CD14-positive monocyte (primary cell): ENCODE measurements around the gene BBS5. TPM values are rescaled to one million over a fixed set of nuclear protein-coding genes. Genes with fewer than 3 reads are reported as not detected.
"Not testable (repeated sequence)": the region's sequence is repeated elsewhere in the genome, so short reads cannot be mapped to it uniquely, and the experiment has no call there.

ENCODE experiments used
- DNase-seq, 3 donors: peaks; one replicate each; pipeline ENCODE4 v3.0.0-alpha.2; 2011 to 2022
- H2AFZ ChIP-seq: 2 replicates; pipeline ENCODE4 v1.6.0; 2012; ENCODE audit warnings: mild to moderate bottlenecking, low read depth, low read length, inconsistent platforms; ENCODE audit not compliant: insufficient read depth, poor library complexity, severe bottlenecking
- H3K27ac ChIP-seq, 2 donors: 1 replicate in 1 of 2; 2 replicates in 1 of 2; pipeline ENCODE4 v1.5.1; 2012 to 2013; ENCODE audit warnings: low read length in 2 of 2, control low read depth in 1 of 2, inconsistent platforms in 1 of 2, low read depth in 1 of 2, mild to moderate bottlenecking in 1 of 2
- H3K27me3 ChIP-seq, 2 donors: one replicate each; pipeline versions ENCODE4 v1.6.0 to v1.6.1; 2011 to 2013; ENCODE audit warnings: low read length in 2 of 2; ENCODE audit not compliant: control insufficient read depth in 2 of 2, insufficient read depth in 2 of 2
- H3K36me3 ChIP-seq, 2 donors: replicated peaks in 1 of 2; 1 replicate in 1 of 2; 2 replicates in 1 of 2; pipeline versions ENCODE4 v1.5.1 to v1.6.1; 2012 to 2013; ENCODE audit warnings: low read length in 2 of 2, control low read depth in 1 of 2, inconsistent platforms in 1 of 2, mild to moderate bottlenecking in 1 of 2; ENCODE audit not compliant: insufficient read depth in 2 of 2, control insufficient read depth in 1 of 2
- H3K4me1 ChIP-seq, 2 donors: 1 replicate in 1 of 2; 2 replicates in 1 of 2; pipeline versions ENCODE4 v1.5.1 to v1.6.1; 2012 to 2013; ENCODE audit warnings: low read length in 2 of 2, control low read depth in 1 of 2, inconsistent platforms in 1 of 2, mild to moderate bottlenecking in 1 of 2, moderate library complexity in 1 of 2; ENCODE audit not compliant: insufficient read depth in 2 of 2, control insufficient read depth in 1 of 2
- H3K4me2 ChIP-seq: replicated peaks from 2 replicates; pipeline ENCODE3; 2012; ENCODE audit warnings: low read length, moderate library complexity, mild to moderate bottlenecking; ENCODE audit not compliant: poor library complexity, severe bottlenecking; ENCODE audit errors: extremely low read depth
- H3K4me3 ChIP-seq, 3 experiments: fragments of 200-600 bp in 1 of 3; sonication (generic) in 1 of 3; replicated peaks in 1 of 3; 1 replicate in 2 of 3; 2 replicates in 1 of 3; pipeline ENCODE4 v1.5.1; 2011 to 2013; ENCODE audit warnings: low read length in 3 of 3, mild to moderate bottlenecking in 3 of 3, control low read depth in 2 of 3, low read depth in 2 of 3, inconsistent platforms in 1 of 3, moderate library complexity in 1 of 3
- H3K79me2 ChIP-seq: 2 replicates; pipeline ENCODE4 v1.6.0; 2012; ENCODE audit warnings: mild to moderate bottlenecking, control low read depth, inconsistent platforms, low read length, moderate library complexity; ENCODE audit not compliant: insufficient read depth
- H3K9ac ChIP-seq: 2 replicates; pipeline ENCODE4 v1.6.0; 2017; ENCODE audit warnings: low read length, mild to moderate bottlenecking; ENCODE audit not compliant: insufficient read depth, poor library complexity, severe bottlenecking
- H3K9me3 ChIP-seq, 2 donors: replicated peaks in 1 of 2; 1 replicate in 1 of 2; 2 replicates in 1 of 2; pipeline versions ENCODE4 v1.5.1 to v1.6.1; 2012 to 2013; ENCODE audit warnings: low read length in 2 of 2, control low read depth in 1 of 2; ENCODE audit not compliant: control insufficient read depth in 1 of 2, insufficient read depth in 1 of 2
- H4K20me1 ChIP-seq: 2 replicates; pipeline ENCODE4 v1.6.0; 2012; ENCODE audit warnings: mild to moderate bottlenecking, low read length, control low read depth, moderate library complexity; ENCODE audit not compliant: insufficient read depth
- H3K27ac Mint-ChIP-seq, 7 donors: one replicate each; pipeline ENCODE4 v1.8.0; 2020; ENCODE audit warnings: mild to moderate bottlenecking in 7 of 7, mixed read lengths in 7 of 7, moderate library complexity in 6 of 7, inconsistent platforms in 2 of 7
- H3K27me3 Mint-ChIP-seq, 3 donors: one replicate each; pipeline ENCODE4 v1.8.0; 2021 to 2022; ENCODE audit warnings: low read depth in 3 of 3, mild to moderate bottlenecking in 3 of 3, mixed read lengths in 3 of 3, moderate library complexity in 3 of 3, inconsistent platforms in 1 of 3
- H3K36me3 Mint-ChIP-seq, 2 donors: one replicate each; pipeline ENCODE4 v1.8.0; 2020; ENCODE audit warnings: mixed read lengths in 2 of 2, inconsistent platforms in 1 of 2, mild to moderate bottlenecking in 1 of 2
- H3K4me1 Mint-ChIP-seq: one replicate; pipeline ENCODE4 v1.8.0; 2020; ENCODE audit warnings: mild to moderate bottlenecking, mixed read lengths
- H3K4me3 Mint-ChIP-seq, 2 donors: one replicate each; pipeline ENCODE4 v1.8.0; 2020; ENCODE audit warnings: mild to moderate bottlenecking in 2 of 2, mixed read lengths in 2 of 2, moderate library complexity in 1 of 2
- H3K9me3 Mint-ChIP-seq, 7 donors: one replicate each; pipeline ENCODE4 v1.8.0; 2020 to 2022; ENCODE audit warnings: mixed read lengths in 7 of 7, mild to moderate bottlenecking in 6 of 7, moderate library complexity in 6 of 7, inconsistent platforms in 2 of 7
- WGBS: methylation state at CpG from one replicate; pipeline ENCODE4 v1.1.5; 2013; ENCODE audit warnings: missing lambda C conversion rate; ENCODE audit not compliant: insufficient coverage; 5-methylcytosine and 5-hydroxymethylcytosine counted together
- intact Hi-C, 2 donors: fragments of 100-400 bp; cut with micrococcal nuclease; formaldehyde crosslinking; loops; one replicate each; pipeline versions ENCODE4 v1.15.0 to v1.15.1; 2023
- polyA plus RNA-seq, 3 donors: library from polyadenylated mRNA; depleted of rRNA in 1 of 3; unstranded in 2 of 3; stranded (reverse) in 1 of 3; fragments of 300-500 nt in 2 of 3; fragments of >200 nt in 1 of 3; fragmentation: Illumina TruSeq in 2 of 3; gene quantifications; 1 replicate in 2 of 3; 2 replicates in 1 of 3; pipeline ENCODE4 v1.2.3, GENCODE V29; 2012 to 2021
- TF ChIP-seq, protein P1 (sequence below): fragments of 200-600 bp; IDR thresholded peaks from one replicate; pipeline ENCODE4 v1.8.0; 2022; ENCODE audit warnings: antibody characterized with exemption, mild to moderate bottlenecking

BBS5 gene
- polyA plus RNA-seq, 3 donors, result 0.04 to 0.08 TPM; not detected in 1

DNA sequence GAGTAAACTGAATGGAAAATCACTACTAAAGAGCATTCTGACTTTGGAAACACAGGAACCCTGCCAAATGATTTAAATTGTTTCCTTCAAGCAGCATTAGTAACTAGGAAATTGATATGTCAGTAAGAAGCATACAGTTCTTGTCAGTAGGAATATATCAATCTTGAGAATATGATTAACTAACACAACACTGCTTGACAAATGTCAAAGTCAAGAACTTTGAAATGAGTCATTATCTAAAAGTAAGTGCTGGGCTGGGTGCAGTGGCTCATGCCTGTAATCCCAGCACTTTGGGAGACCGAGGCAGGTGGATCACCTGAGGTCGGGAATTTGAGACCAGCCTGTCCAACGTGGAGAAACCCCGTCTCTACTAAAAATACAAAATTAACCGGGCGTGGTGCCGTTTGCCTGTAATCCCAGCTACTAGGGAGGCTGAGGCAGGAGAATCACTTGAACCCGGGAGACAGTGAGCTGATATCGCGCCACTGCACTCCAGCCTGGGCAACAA, 37.2 kb downstream of the BBS5 start:
- H3K27me3 ChIP-seq, H3K9me3 ChIP-seq, H4K20me1 ChIP-seq, H3K4me3 ChIP-seq, H3K4me2 ChIP-seq, H3K36me3 ChIP-seq, DNase-seq, H3K9me3 Mint-ChIP-seq, H2AFZ ChIP-seq, H3K4me1 Mint-ChIP-seq, intact Hi-C loops, H3K27ac ChIP-seq, H3K4me3 Mint-ChIP-seq, H3K27ac Mint-ChIP-seq, H3K27me3 Mint-ChIP-seq, H3K9ac ChIP-seq, H3K79me2 ChIP-seq, H3K4me1 ChIP-seq, H3K36me3 Mint-ChIP-seq: not testable (repeated sequence)
- no CpG with 5 or more reads among the region's 10 CpGs for WGBS

DNA sequence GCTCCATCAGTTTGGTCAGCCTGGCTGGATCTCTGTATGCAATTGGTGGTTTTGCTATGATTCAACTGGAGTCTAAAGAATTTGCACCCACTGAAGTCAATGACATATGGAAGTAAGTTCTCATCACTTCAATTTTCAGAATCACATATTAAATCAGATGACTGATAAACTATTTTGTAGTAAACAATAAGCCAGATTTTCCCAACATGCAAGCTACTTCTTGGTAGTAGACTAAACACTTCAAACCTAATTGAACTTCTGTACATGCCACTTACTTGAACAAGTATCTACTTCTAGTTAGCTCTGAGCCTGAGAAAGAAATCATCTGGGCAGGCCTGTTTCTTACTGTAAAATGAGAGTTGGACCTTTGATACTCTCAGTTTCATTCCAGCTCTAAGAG, 41.6 kb downstream of the BBS5 start:
- Histone ChIP-seq H3K4me3 (no peak overlapping the region), H3K27me3 (no peaks in the 10 kb centered on the region), H3K79me2 (no peaks in the 10 kb centered on the region), H3K4me2 (no peak overlapping the region), H3K27ac (no peak overlapping the region), H3K9me3 (no peaks in the 10 kb centered on the region), H3K4me1 (no peaks in the 10 kb centered on the region), H2AFZ (no peak overlapping the region), H4K20me1 (no peaks in the 10 kb centered on the region), H3K9ac (no peak overlapping the region), H3K36me3 (no peaks in the 10 kb centered on the region)
- intact Hi-C loops, result loop anchor here (10.0 kb wide), 1 partner anchor 404 kb away; no protein-coding TSS in a partner anchor
- TF ChIP-seq, protein P1, sequence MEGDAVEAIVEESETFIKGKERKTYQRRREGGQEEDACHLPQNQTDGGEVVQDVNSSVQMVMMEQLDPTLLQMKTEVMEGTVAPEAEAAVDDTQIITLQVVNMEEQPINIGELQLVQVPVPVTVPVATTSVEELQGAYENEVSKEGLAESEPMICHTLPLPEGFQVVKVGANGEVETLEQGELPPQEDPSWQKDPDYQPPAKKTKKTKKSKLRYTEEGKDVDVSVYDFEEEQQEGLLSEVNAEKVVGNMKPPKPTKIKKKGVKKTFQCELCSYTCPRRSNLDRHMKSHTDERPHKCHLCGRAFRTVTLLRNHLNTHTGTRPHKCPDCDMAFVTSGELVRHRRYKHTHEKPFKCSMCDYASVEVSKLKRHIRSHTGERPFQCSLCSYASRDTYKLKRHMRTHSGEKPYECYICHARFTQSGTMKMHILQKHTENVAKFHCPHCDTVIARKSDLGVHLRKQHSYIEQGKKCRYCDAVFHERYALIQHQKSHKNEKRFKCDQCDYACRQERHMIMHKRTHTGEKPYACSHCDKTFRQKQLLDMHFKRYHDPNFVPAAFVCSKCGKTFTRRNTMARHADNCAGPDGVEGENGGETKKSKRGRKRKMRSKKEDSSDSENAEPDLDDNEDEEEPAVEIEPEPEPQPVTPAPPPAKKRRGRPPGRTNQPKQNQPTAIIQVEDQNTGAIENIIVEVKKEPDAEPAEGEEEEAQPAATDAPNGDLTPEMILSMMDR, result no peak
- Mint-ChIP-seq H3K27me3 (peaks cover 0 to 3% (median 0%) of the 10 kb centered on the region in 3 donors), H3K27ac (no peak overlapping the region), H3K4me1 (no peaks in the 10 kb centered on the region), H3K9me3 (no peaks in the 10 kb centered on the region), H3K36me3 (no peaks in the 10 kb centered on the region), H3K4me3 (no peak overlapping the region)
- DNase-seq, result no peak
